Left renal pelvis (tissue), 4 donors: ENCODE measurements around the gene FTO. TPM values are rescaled to one million over a fixed set of nuclear protein-coding genes. Genes with fewer than 3 reads are reported as not detected.

Experiments
- DNase-seq, 4 donors: peaks; one replicate each; pipeline ENCODE4 v3.0.0-alpha.2; 2013; ENCODE audit warnings: low read depth in 4 of 4, low spot score in 3 of 4
- polyA plus RNA-seq, 4 donors: library from polyadenylated mRNA; unstranded; fragments of 120-200 nt; gene quantifications; one replicate each; pipeline ENCODE4 v1.2.1, GENCODE V29; 2013; ENCODE audit not compliant: insufficient read length in 4 of 4

FTO gene
- polyA plus RNA-seq, 4 donors, result 84.1 to 104 (median 96.4) TPM

GRCh38 chr16:53775821-53776431 lies 72.0 kb downstream of the FTO start:
- DNase-seq, result no peak

GRCh38 chr16:53779186-53779585 lies 75.2 kb downstream of the FTO start:
- DNase-seq, result no peak

GRCh38 chr16:53780051-53780450 lies 76.1 kb downstream of the FTO start:
- DNase-seq, result no peak

- no peak for DNase-seq
Measured at GRCh38 chr16:53781023-53781605, 77.2 kb downstream of the FTO start.

GRCh38 chr16:53782148-53782547 lies 78.2 kb downstream of the FTO start:
- no peak for DNase-seq

GRCh38 chr16:53784291-53784690 lies 80.3 kb downstream of the FTO start:
- no peak for DNase-seq

- DNase-seq, result no peak
Measured at GRCh38 chr16:53785044-53785443, 81.1 kb downstream of the FTO start.

GRCh38 chr16:53785916-53786315 lies 82.0 kb downstream of the FTO start:
- DNase-seq, result no peak

- DNase-seq, result no peak
Measured at GRCh38 chr16:53787423-53787822, 83.5 kb downstream of the FTO start.

GRCh38 chr16:53789137-53789536 lies 85.2 kb downstream of the FTO start:
- DNase-seq, result no peak

GRCh38 chr16:53792161-53792951 lies 88.4 kb downstream of the FTO start:
- DNase-seq, result no peak

- no peak for DNase-seq
Measured at GRCh38 chr16:53803451-53803850, 99.5 kb downstream of the FTO start.

- no peak for DNase-seq
Measured at GRCh38 chr16:53803998-53804397, 100.0 kb downstream of the FTO start.

- DNase-seq, result no peak
Measured at GRCh38 chr16:53804467-53804866, 100.5 kb downstream of the FTO start.

GRCh38 chr16:53805113-53805512 lies 101.2 kb downstream of the FTO start:
- no peak for DNase-seq

GRCh38 chr16:53805752-53806151 lies 101.8 kb downstream of the FTO start:
- no peak for DNase-seq

GRCh38 chr16:53809088-53809932 lies 105.4 kb downstream of the FTO start:
- no peak for DNase-seq

GRCh38 chr16:53812914-53813313 lies 109.0 kb downstream of the FTO start:
- no peak for DNase-seq

- no peak for DNase-seq
Measured at GRCh38 chr16:53814801-53815200, 110.8 kb downstream of the FTO start.

- DNase-seq, result no peak
Measured at GRCh38 chr16:53816211-53816836, 112.4 kb downstream of the FTO start.
